Measurements from ENCODE around the gene HPSE2.

The HPSE2 gene

GRCh38 chr10:98899018-98899417, 336.6 kb downstream of the HPSE2 start:
- no peak overlapping the region for H3K27ac ChIP-seq (ENCODE audit: low read depth, low read length)
- no peak overlapping the region for H3K9ac ChIP-seq (ENCODE audit: low read length)
- no peak overlapping the region for H3K4me3 ChIP-seq (ENCODE audit: low read length)
- no peaks in the 10 kb centered on the region for H3K4me1 ChIP-seq (ENCODE audit: control insufficient read depth, insufficient read depth, low read length)
- no peaks in the 10 kb centered on the region for H3K36me3 ChIP-seq (ENCODE audit: control insufficient read depth, insufficient read depth, low read length)
- no peaks in the 10 kb centered on the region for H3K27me3 ChIP-seq (ENCODE audit: control insufficient read depth, insufficient read depth, low read length)

- no peak overlapping the region for H3K9ac ChIP-seq (ENCODE audit: low read length)
- H3K4me3 ChIP-seq (ENCODE audit: low read length), result no peak overlapping the region
- H3K27me3 ChIP-seq (ENCODE audit: control insufficient read depth, insufficient read depth, low read length), result no peaks in the 10 kb centered on the region
These were observed 343.1 kb downstream of the HPSE2 start for GRCh38 chr10:98892523-98892922.

DNA sequence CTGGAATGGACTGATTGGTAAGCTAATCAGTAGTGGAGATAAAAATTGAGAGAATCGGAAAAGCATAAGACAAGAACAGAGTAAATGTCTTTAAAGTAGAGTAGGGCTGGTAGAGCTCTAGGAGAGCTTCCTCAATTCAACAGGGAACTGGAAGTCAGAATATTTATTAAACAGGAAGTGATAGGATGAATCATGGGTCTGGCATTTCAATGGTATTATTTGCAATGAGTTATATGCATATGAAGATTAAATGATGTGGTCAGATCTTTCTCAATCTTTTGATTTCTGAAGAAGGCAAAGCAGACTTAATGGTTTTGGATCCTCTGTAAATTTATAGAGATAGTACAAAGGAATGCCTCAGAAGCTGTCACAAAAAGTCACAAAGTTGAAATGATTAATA, 349.0 kb downstream of the HPSE2 start:
- Histone ChIP-seq H3K27ac (ENCODE audit: low read depth, low read length) (no peak overlapping the region), H3K4me3 (ENCODE audit: low read length) (no peak overlapping the region), H3K9ac (ENCODE audit: low read length) (no peak overlapping the region), H3K36me3 (ENCODE audit: control insufficient read depth, insufficient read depth, low read length) (no peaks in the 10 kb centered on the region), H3K4me1 (ENCODE audit: control insufficient read depth, insufficient read depth, low read length) (no peaks in the 10 kb centered on the region), H3K27me3 (ENCODE audit: control insufficient read depth, insufficient read depth, low read length) (no peaks in the 10 kb centered on the region)

More at GRCh38 chr10:98892523-98892922, 343.1 kb downstream of the HPSE2 start:
- no peaks in the 10 kb centered on the region for H3K36me3 ChIP-seq (ENCODE audit: control insufficient read depth, insufficient read depth, low read length)
- H3K27ac ChIP-seq (ENCODE audit: low read depth, low read length), result no peak overlapping the region
- H3K4me1 ChIP-seq (ENCODE audit: control insufficient read depth, insufficient read depth, low read length), result no peaks in the 10 kb centered on the region

DNA sequence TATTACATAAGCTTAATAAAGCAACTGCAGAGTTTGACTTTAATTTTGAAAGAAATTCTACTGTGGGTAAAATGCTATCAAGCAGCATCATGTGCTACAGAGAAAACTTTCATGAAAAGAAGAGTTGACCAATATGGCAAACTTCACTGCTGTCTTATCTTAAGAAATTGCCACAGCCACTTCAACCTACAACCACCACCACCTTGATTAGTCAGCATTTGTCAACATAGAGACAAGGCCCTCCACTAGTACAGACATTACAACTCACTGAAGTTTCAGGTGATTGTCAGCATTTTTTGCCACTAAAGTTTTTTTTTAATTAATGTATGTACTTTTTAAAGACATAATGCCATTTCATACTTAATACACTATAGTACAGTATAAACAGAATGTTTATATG, 350.3 kb downstream of the HPSE2 start:
- H3K4me1 ChIP-seq (ENCODE audit: control insufficient read depth, insufficient read depth, low read length), result no peaks in the 10 kb centered on the region

DNA sequence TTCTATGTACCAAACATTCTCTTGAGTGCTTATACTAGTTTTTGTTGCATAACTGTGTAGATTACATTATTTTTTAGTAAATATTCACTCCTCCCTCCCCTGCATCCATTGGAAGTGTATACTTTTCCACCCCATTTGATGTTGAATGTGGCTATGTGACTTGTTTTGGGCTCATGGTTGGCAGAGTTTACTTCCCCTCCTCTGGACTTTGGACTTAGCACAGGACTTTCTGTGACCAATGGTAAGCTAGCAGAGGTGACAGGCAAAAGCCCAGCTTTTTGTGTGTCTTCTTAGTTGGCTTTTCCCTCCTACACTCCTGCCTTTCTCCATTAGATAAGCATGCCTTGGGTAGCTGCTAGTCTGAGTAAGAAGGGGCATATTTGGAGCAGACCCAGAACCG, 353.9 kb downstream of the HPSE2 start:
- H3K4me1 ChIP-seq (ENCODE audit: control insufficient read depth, insufficient read depth, low read length), result peaks cover 3% of the 10 kb centered on the region
- no peak overlapping the region for H3K4me3 ChIP-seq (ENCODE audit: low read length)
- no peaks in the 10 kb centered on the region for H3K27me3 ChIP-seq (ENCODE audit: control insufficient read depth, insufficient read depth, low read length)
- H3K36me3 ChIP-seq (ENCODE audit: control insufficient read depth, insufficient read depth, low read length), result no peaks in the 10 kb centered on the region
- no peak overlapping the region for H3K9ac ChIP-seq (ENCODE audit: low read length)
- H3K27ac ChIP-seq (ENCODE audit: low read depth, low read length), result no peak overlapping the region

More for the DNA sequence above, 350.3 kb downstream of the HPSE2 start:
- Histone ChIP-seq H3K36me3 (ENCODE audit: control insufficient read depth, insufficient read depth, low read length) (no peaks in the 10 kb centered on the region), H3K4me3 (ENCODE audit: low read length) (no peak overlapping the region), H3K27ac (ENCODE audit: low read depth, low read length) (no peak overlapping the region), H3K27me3 (ENCODE audit: control insufficient read depth, insufficient read depth, low read length) (no peaks in the 10 kb centered on the region), H3K9ac (ENCODE audit: low read length) (no peak overlapping the region)

- Histone ChIP-seq H3K27ac (ENCODE audit: low read depth, low read length) (no peak overlapping the region), H3K4me3 (ENCODE audit: low read length) (no peak overlapping the region)
These were observed 354.7 kb downstream of the HPSE2 start for GRCh38 chr10:98880971-98881370.

DNA sequence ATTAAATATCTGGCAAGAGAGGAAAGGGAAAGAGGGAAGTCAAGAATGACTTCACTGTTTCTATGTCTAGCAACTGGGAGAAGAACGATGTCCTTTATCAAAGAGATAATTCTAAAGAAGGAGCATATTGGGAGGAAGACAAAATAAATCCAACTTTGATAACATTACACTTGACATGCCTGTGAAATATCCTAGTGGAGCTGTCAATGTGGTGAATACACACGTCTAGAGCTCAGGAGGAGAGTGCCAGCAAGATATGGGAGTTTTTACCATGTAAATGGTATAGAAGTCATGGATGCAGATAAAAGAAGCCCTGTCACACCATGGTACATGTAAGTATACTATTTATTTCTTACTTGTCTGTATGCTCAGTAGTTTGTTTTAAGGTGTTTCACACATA, 356.7 kb downstream of the HPSE2 start:
- H3K27me3 ChIP-seq (ENCODE audit: control insufficient read depth, insufficient read depth, low read length), result no peaks in the 10 kb centered on the region
- H3K36me3 ChIP-seq (ENCODE audit: control insufficient read depth, insufficient read depth, low read length), result no peaks in the 10 kb centered on the region
- no peak overlapping the region for H3K27ac ChIP-seq (ENCODE audit: low read depth, low read length)
- no peak overlapping the region for H3K9ac ChIP-seq (ENCODE audit: low read length)
- H3K4me3 ChIP-seq (ENCODE audit: low read length), result no peak overlapping the region
- H3K4me1 ChIP-seq (ENCODE audit: control insufficient read depth, insufficient read depth, low read length), result peaks cover 3% of the 10 kb centered on the region

More at GRCh38 chr10:98880971-98881370, 354.7 kb downstream of the HPSE2 start:
- Histone ChIP-seq H3K36me3 (ENCODE audit: control insufficient read depth, insufficient read depth, low read length) (no peaks in the 10 kb centered on the region), H3K27me3 (ENCODE audit: control insufficient read depth, insufficient read depth, low read length) (no peaks in the 10 kb centered on the region), H3K9ac (ENCODE audit: low read length) (no peak overlapping the region), H3K4me1 (ENCODE audit: control insufficient read depth, insufficient read depth, low read length) (peaks cover 3% of the 10 kb centered on the region)

- H3K27ac ChIP-seq (ENCODE audit: low read depth, low read length), result no peak overlapping the region
- H3K4me3 ChIP-seq (ENCODE audit: low read length), result no peak overlapping the region
- H3K27me3 ChIP-seq (ENCODE audit: control insufficient read depth, insufficient read depth, low read length), result no peaks in the 10 kb centered on the region
- no peaks in the 10 kb centered on the region for H3K36me3 ChIP-seq (ENCODE audit: control insufficient read depth, insufficient read depth, low read length)
- no peak overlapping the region for H3K9ac ChIP-seq (ENCODE audit: low read length)
- H3K4me1 ChIP-seq (ENCODE audit: control insufficient read depth, insufficient read depth, low read length), result peaks cover 3% of the 10 kb centered on the region
These were observed 357.2 kb downstream of the HPSE2 start for GRCh38 chr10:98878418-98878817.

DNA sequence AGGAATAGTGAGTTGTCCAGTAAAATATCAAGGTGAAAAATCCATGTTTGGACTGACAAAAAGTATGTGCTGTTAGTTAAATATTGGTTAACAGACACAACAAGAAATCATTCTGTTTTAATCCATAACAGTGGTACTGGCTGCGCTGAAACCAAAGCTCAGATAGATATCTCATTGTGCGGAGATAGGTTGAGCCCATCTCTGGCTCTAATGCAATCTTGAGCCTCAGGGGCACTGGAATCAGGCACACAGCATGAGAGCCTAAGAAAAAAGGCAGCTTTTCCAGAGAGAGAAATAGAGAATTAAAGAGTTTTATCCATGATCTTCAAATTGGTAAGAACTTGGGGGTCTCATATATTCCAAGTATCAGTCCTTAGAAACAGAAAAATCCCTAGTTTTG, 373.7 kb downstream of the HPSE2 start:
- H3K4me1 ChIP-seq (ENCODE audit: control insufficient read depth, insufficient read depth, low read length), result no peaks in the 10 kb centered on the region
- no peak overlapping the region for H3K9ac ChIP-seq (ENCODE audit: low read length)
- no peaks in the 10 kb centered on the region for H3K27me3 ChIP-seq (ENCODE audit: control insufficient read depth, insufficient read depth, low read length)
- no peaks in the 10 kb centered on the region for H3K36me3 ChIP-seq (ENCODE audit: control insufficient read depth, insufficient read depth, low read length)
- H3K4me3 ChIP-seq (ENCODE audit: low read length), result no peak overlapping the region
- no peak overlapping the region for H3K27ac ChIP-seq (ENCODE audit: low read depth, low read length)

GRCh38 chr10:98858525-98858924, 377.1 kb downstream of the HPSE2 start:
- H3K4me3 ChIP-seq (ENCODE audit: low read length), result no peak overlapping the region
- H3K27ac ChIP-seq (ENCODE audit: low read depth, low read length), result no peak overlapping the region
- no peaks in the 10 kb centered on the region for H3K27me3 ChIP-seq (ENCODE audit: control insufficient read depth, insufficient read depth, low read length)
- H3K9ac ChIP-seq (ENCODE audit: low read length), result no peak overlapping the region
- no peaks in the 10 kb centered on the region for H3K36me3 ChIP-seq (ENCODE audit: control insufficient read depth, insufficient read depth, low read length)
- H3K4me1 ChIP-seq (ENCODE audit: control insufficient read depth, insufficient read depth, low read length), result no peaks in the 10 kb centered on the region

DNA sequence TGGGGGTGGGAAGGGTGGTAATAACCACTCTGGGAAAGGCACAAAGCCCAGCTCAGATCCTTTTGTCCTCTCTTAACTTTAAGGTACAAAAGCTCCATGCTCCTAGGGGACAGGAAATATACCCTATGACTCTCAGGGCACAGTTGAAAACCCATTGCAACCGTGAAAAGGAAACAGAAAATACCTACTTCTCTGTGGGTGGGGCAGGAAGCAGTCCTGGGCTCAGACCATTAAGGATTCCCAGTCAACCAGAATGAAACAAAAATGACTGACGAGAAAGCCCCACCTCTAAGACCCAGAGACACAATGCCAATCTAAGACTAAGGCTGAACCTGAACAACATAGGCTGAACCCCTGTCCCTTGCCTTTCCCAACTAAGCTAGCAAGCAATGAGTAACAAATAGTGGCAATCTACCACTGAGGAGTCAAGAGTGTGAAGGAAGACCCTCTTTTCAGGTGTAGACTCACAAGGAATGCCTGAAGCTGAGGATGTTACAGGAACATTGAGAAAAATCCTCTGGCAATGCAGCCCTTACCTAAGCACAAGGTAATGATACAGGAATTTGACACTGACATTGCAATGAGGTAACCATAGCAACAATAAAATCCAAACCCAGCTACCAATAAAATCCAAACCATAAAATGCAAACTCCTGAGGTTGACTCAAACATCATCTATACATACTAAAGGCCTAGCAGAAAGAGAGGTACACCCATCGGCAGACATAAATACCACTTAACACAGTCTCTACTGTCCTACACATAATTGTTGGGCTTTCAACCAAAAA, 380.1 kb downstream of the HPSE2 start:
- Histone ChIP-seq H3K27me3 (ENCODE audit: control insufficient read depth, insufficient read depth, low read length) (no peaks in the 10 kb centered on the region), H3K9ac (ENCODE audit: low read length) (no peak overlapping the region), H3K27ac (ENCODE audit: low read depth, low read length) (no peak overlapping the region), H3K4me1 (ENCODE audit: control insufficient read depth, insufficient read depth, low read length) (no peaks in the 10 kb centered on the region), H3K4me3 (ENCODE audit: low read length) (no peak overlapping the region), H3K36me3 (ENCODE audit: control insufficient read depth, insufficient read depth, low read length) (no peaks in the 10 kb centered on the region)

- no peak overlapping the region for H3K4me3 ChIP-seq (ENCODE audit: low read length)
- no peak overlapping the region for H3K9ac ChIP-seq (ENCODE audit: low read length)
- H3K27ac ChIP-seq (ENCODE audit: low read depth, low read length), result no peak overlapping the region
- no peaks in the 10 kb centered on the region for H3K27me3 ChIP-seq (ENCODE audit: control insufficient read depth, insufficient read depth, low read length)
- H3K4me1 ChIP-seq (ENCODE audit: control insufficient read depth, insufficient read depth, low read length), result no peaks in the 10 kb centered on the region
- H3K36me3 ChIP-seq (ENCODE audit: control insufficient read depth, insufficient read depth, low read length), result no peaks in the 10 kb centered on the region
These were observed 383.0 kb downstream of the HPSE2 start for GRCh38 chr10:98852686-98853085.

DNA sequence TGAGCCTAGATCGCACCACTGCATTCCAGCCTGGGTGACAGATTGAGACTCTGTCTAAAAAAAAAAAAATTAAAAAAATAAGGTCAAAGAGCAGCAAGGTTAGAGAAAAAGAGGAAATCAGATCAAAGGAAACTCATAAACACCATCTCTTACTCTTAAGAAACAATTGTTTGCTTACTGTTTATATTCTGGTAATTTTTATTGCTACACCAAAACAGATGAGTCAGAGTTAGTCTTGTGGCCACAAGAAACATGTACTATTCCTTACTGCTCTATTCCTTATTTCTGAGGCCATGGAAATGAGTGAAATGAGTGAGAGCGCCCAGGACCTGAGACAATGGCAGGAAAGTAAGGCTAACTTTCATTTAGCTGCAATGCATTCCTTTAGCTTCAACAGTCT, 387.3 kb downstream of the HPSE2 start:
- Histone ChIP-seq H3K4me3 (ENCODE audit: low read length) (no peak overlapping the region), H3K36me3 (ENCODE audit: control insufficient read depth, insufficient read depth, low read length) (no peaks in the 10 kb centered on the region), H3K4me1 (ENCODE audit: control insufficient read depth, insufficient read depth, low read length) (no peaks in the 10 kb centered on the region), H3K9ac (ENCODE audit: low read length) (no peak overlapping the region), H3K27me3 (ENCODE audit: control insufficient read depth, insufficient read depth, low read length) (no peaks in the 10 kb centered on the region), H3K27ac (ENCODE audit: low read depth, low read length) (no peak overlapping the region)
